Globus pallidus (tissue), 1 donor: ENCODE data around the gene CCDC89.

ENCODE experiments used
- DNase-seq: peaks from one replicate; pipeline ENCODE4 v3.0.0-alpha.2; 2015; ENCODE audit warnings: low spot score

CCDC89 gene

GRCh38 chr11:85652786-85653447 is 33.1 kb downstream of the CCDC89 start:
- DNase-seq = no peak

- no peak for DNase-seq
Measured at GRCh38 chr11:85651118-85651517, 34.9 kb downstream of the CCDC89 start.

GRCh38 chr11:85647604-85648299 is 38.2 kb downstream of the CCDC89 start, which contains the start of gene TMEM126A:
TSS of gene TMEM126A (plus strand) at chr11:85647967. CDS start at chr11:85650256, 2,289 bp downstream.
- DNase-seq = peak; percentile 83

GRCh38 chr11:85647078-85647477 is 38.9 kb downstream of the CCDC89 start:
- DNase-seq = no peak

GRCh38 chr11:85643191-85643614 is 42.8 kb downstream of the CCDC89 start:
- DNase-seq = no peak

GRCh38 chr11:85634747-85635146 is 51.2 kb downstream of the CCDC89 start:
- no peak for DNase-seq
